ENCODE data around the gene RAB5A. TPM values are rescaled to one million over a fixed set of nuclear protein-coding genes. Genes with fewer than 3 reads are reported as not detected.

Gene RAB5A
- polyA plus RNA-seq, 1 of the 3 experiments (the other 2 are of a cell fraction), result 31.0 TPM

GRCh38 chr3:19959505-19959904, 12.6 kb downstream of the RAB5A start:
- DNase-seq, result no peak
- 75% methylated on average over 4 of the region's 4 CpGs for WGBS (ENCODE audit: low lambda C conversion rate)
- peaks cover 7 to 36% of the 10 kb centered on the region in 2 experiments for H3K36me3 ChIP-seq (replicated peaks in 1 of 2; ENCODE audit: control insufficient read depth in 1 of 2, insufficient read depth in 2 of 2, low read length in 1 of 2)
- H3K4me1 ChIP-seq (ENCODE audit: control insufficient read depth in 1 of 2, insufficient read depth in 2 of 2, low read depth in 1 of 2, low read length in 1 of 2), result peaks cover 0 to 2% of the 10 kb centered on the region in 2 experiments; a peak in 1 of 4 replicates
- H3K4me3 ChIP-seq (ENCODE audit: low read depth in 2 of 2, low read length in 1 of 2), result no peak overlapping the region
- CTCF ChIA-PET, result no interaction called here
- peaks cover 3% of the 10 kb centered on the region for H3F3A ChIP-seq (replicated peaks; ENCODE audit: insufficient read depth)
- H4K20me1 ChIP-seq (ENCODE audit: insufficient read depth), result peaks cover 96% of the 10 kb centered on the region
- no peak overlapping the region for H3K9ac ChIP-seq
- H3K27ac ChIP-seq (ENCODE audit: low read depth in 2 of 2, low read length in 1 of 2), result no peak overlapping the region
- TF ChIP-seq FOSL2 (IDR thresholded peaks at IDR 0.05; ENCODE audit: borderline replicate concordance, low read depth) (no peak), MEF2A (IDR thresholded peaks at IDR 0.05; ENCODE audit: borderline replicate concordance, low read depth) (no peak), TCF12 (IDR thresholded peaks at IDR 0.05) (no peak), SMC3 (IDR thresholded peaks at IDR 0.05; ENCODE audit: low read depth, low read length) (no peak), MXI1 (IDR thresholded peaks at IDR 0.05; ENCODE audit: low read depth, low read length) (no peak), TEAD4 (IDR thresholded peaks at IDR 0.05; ENCODE audit: borderline replicate concordance, insufficient read depth) (no peak), USF1 (IDR thresholded peaks at IDR 0.05; ENCODE audit: borderline replicate concordance, low read depth) (no peak), YY1 (IDR thresholded peaks at IDR 0.05; ENCODE audit: low read depth) (no peak), NFIC (IDR thresholded peaks at IDR 0.05; ENCODE audit: borderline replicate concordance) (no peak), RAD21 (IDR thresholded peaks at IDR 0.05; ENCODE audit: low read length) (no peak), RFX5 (IDR thresholded peaks at IDR 0.05; ENCODE audit: low read length) (no peak), EP300 (IDR thresholded peaks at IDR 0.05; ENCODE audit: borderline replicate concordance in 1 of 2, low read depth in 1 of 2, low read length in 1 of 2) (no peak), ZBTB33 (IDR thresholded peaks at IDR 0.05; ENCODE audit: borderline replicate concordance, low read depth) (no peak), POLR2AphosphoS5 (IDR thresholded peaks at IDR 0.05; ENCODE audit: low read depth, low read length) (no peak), TAF1 (IDR thresholded peaks at IDR 0.05; ENCODE audit: borderline replicate concordance, low read depth, low read length) (no peak), GABPA (IDR thresholded peaks at IDR 0.05; ENCODE audit: low read depth) (no peak), EZH2phosphoT487 (IDR thresholded peaks at IDR 0.05; ENCODE audit: borderline replicate concordance, low read depth) (no peak), RXRA (IDR thresholded peaks at IDR 0.05; ENCODE audit: borderline replicate concordance, low read depth) (no peak), NRF1 (IDR thresholded peaks at IDR 0.05; ENCODE audit: low read depth, low read length) (no peak), FOXM1 (IDR thresholded peaks at IDR 0.05; ENCODE audit: low read depth) (no peak)
- no peaks in the 10 kb centered on the region for H3K9me3 ChIP-seq
- no peak overlapping the region for H3K4me2 ChIP-seq
- peaks cover 99% of the 10 kb centered on the region for H3K79me2 ChIP-seq (ENCODE audit: insufficient read depth)
- POLR2A ChIA-PET, result no interaction called here
- H3K9me2 ChIP-seq, result no peaks in the 10 kb centered on the region
- no peaks in the 10 kb centered on the region for H3K27me3 ChIP-seq (ENCODE audit: insufficient read depth)
- H2AFZ ChIP-seq (ENCODE audit: low read depth), result no peak overlapping the region

Data from SK-N-SH (cell line).